ENCODE measurements around the gene SGCA. TPM values are rescaled to one million over a fixed set of nuclear protein-coding genes. Genes with fewer than 3 reads are reported as not detected.

Gene SGCA
- total RNA-seq, 1 donor from 2014 or later, result not detected

- Mint-ChIP-seq H3K27ac (ENCODE audit: unreplicated experiment) (no peak overlapping the region), H3K27me3 (ENCODE audit: unreplicated experiment) (peaks cover 26% of the 10 kb centered on the region), H3K4me1 (ENCODE audit: unreplicated experiment) (peaks cover 24% of the 10 kb centered on the region), H3K9me3 (ENCODE audit: unreplicated experiment) (no peaks in the 10 kb centered on the region), H3K4me3 (ENCODE audit: unreplicated experiment) (no peak overlapping the region), H3K36me3 (ENCODE audit: low read depth, unreplicated experiment) (peaks cover 39% of the 10 kb centered on the region)
- TF ChIP-seq, protein P1, sequence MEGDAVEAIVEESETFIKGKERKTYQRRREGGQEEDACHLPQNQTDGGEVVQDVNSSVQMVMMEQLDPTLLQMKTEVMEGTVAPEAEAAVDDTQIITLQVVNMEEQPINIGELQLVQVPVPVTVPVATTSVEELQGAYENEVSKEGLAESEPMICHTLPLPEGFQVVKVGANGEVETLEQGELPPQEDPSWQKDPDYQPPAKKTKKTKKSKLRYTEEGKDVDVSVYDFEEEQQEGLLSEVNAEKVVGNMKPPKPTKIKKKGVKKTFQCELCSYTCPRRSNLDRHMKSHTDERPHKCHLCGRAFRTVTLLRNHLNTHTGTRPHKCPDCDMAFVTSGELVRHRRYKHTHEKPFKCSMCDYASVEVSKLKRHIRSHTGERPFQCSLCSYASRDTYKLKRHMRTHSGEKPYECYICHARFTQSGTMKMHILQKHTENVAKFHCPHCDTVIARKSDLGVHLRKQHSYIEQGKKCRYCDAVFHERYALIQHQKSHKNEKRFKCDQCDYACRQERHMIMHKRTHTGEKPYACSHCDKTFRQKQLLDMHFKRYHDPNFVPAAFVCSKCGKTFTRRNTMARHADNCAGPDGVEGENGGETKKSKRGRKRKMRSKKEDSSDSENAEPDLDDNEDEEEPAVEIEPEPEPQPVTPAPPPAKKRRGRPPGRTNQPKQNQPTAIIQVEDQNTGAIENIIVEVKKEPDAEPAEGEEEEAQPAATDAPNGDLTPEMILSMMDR (IDR thresholded peaks at IDR 0.05; ENCODE audit: unreplicated experiment), result no peak
- no peak for DNase-seq (ENCODE audit: low spot score)
These were observed 31.3 kb upstream of the SGCA start for GRCh38 chr17:50134206-50135110.

GRCh38 chr17:50135316-50136095 lies 30.3 kb upstream of the SGCA start:
- TF ChIP-seq, protein P1 (IDR thresholded peaks at IDR 0.05; ENCODE audit: unreplicated experiment), result no peak
- H3K9me3 Mint-ChIP-seq (ENCODE audit: unreplicated experiment), result no peaks in the 10 kb centered on the region

GRCh38 chr17:50136096-50136687 lies 29.6 kb upstream of the SGCA start:
- Mint-ChIP-seq H3K36me3 (ENCODE audit: low read depth, unreplicated experiment) (peaks cover 51% of the 10 kb centered on the region), H3K27me3 (ENCODE audit: unreplicated experiment) (peaks cover 26% of the 10 kb centered on the region)
- TF ChIP-seq, protein P1 (IDR thresholded peaks at IDR 0.05; ENCODE audit: unreplicated experiment), result no peak

More at GRCh38 chr17:50135316-50136095, 30.3 kb upstream of the SGCA start:
- H3K4me1 Mint-ChIP-seq (ENCODE audit: unreplicated experiment), result peaks cover 33% of the 10 kb centered on the region
- peaks cover 46% of the 10 kb centered on the region for H3K36me3 Mint-ChIP-seq (ENCODE audit: low read depth, unreplicated experiment)
- DNase-seq (ENCODE audit: low spot score), result no peak
- no peak overlapping the region for H3K4me3 Mint-ChIP-seq (ENCODE audit: unreplicated experiment)
- H3K27ac Mint-ChIP-seq (ENCODE audit: unreplicated experiment), result no peak overlapping the region
- H3K27me3 Mint-ChIP-seq (ENCODE audit: unreplicated experiment), result peaks cover 26% of the 10 kb centered on the region

DNA sequence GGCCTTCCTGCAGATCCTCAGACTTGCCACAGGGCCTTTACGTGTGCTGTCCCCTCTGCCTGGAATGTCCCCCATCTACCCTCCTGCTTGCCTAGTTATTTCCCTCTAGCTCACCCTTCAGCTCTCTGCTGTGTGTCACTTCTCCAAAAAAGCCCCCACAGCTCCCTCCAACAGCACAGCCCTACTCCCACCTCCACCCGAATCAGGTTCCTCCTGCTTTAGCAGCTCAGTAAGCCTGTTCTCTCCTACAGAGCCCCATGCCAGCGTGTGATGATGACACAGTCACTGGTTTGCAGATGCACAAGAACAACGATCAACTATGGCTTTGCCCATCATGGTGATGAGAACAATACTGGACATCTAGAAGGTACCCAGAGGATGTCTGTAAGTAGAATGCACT lies 28.8 kb upstream of the SGCA start:
- TF ChIP-seq, protein P1 (IDR thresholded peaks at IDR 0.05; ENCODE audit: unreplicated experiment), result no peak
- H3K4me3 Mint-ChIP-seq (ENCODE audit: unreplicated experiment), result peak overlapping the region; percentile 82
- peaks cover 59% of the 10 kb centered on the region for H3K36me3 Mint-ChIP-seq (ENCODE audit: low read depth, unreplicated experiment)
- H3K4me1 Mint-ChIP-seq (ENCODE audit: unreplicated experiment), result peaks cover 33% of the 10 kb centered on the region
- H3K9me3 Mint-ChIP-seq (ENCODE audit: unreplicated experiment), result no peaks in the 10 kb centered on the region
- peak overlapping the region; percentile 25 for H3K27ac Mint-ChIP-seq (ENCODE audit: unreplicated experiment)
- peaks cover 27% of the 10 kb centered on the region for H3K27me3 Mint-ChIP-seq (ENCODE audit: unreplicated experiment)
- DNase-seq (ENCODE audit: low spot score), result no peak

More at GRCh38 chr17:50136096-50136687, 29.6 kb upstream of the SGCA start:
- H3K4me1 Mint-ChIP-seq (ENCODE audit: unreplicated experiment), result peaks cover 33% of the 10 kb centered on the region
- no peak for DNase-seq (ENCODE audit: low spot score)
- no peaks in the 10 kb centered on the region for H3K9me3 Mint-ChIP-seq (ENCODE audit: unreplicated experiment)
- H3K27ac Mint-ChIP-seq (ENCODE audit: unreplicated experiment), result no peak overlapping the region
- H3K4me3 Mint-ChIP-seq (ENCODE audit: unreplicated experiment), result peak overlapping the region; percentile 82
